CD4-positive, alpha-beta T cell treated with Interleukin-4 for 1 hour (primary cell): ENCODE results near the gene WNT9A.
"Not testable (repeated sequence)": the region's sequence is repeated elsewhere in the genome, so short reads cannot be mapped to it uniquely, and the experiment has no call there.

Source experiments
- DNase-seq, 2 donors: peaks; one replicate each; pipeline ENCODE4 v3.0.0-alpha.2; 2020 to 2022

The WNT9A gene

DNA sequence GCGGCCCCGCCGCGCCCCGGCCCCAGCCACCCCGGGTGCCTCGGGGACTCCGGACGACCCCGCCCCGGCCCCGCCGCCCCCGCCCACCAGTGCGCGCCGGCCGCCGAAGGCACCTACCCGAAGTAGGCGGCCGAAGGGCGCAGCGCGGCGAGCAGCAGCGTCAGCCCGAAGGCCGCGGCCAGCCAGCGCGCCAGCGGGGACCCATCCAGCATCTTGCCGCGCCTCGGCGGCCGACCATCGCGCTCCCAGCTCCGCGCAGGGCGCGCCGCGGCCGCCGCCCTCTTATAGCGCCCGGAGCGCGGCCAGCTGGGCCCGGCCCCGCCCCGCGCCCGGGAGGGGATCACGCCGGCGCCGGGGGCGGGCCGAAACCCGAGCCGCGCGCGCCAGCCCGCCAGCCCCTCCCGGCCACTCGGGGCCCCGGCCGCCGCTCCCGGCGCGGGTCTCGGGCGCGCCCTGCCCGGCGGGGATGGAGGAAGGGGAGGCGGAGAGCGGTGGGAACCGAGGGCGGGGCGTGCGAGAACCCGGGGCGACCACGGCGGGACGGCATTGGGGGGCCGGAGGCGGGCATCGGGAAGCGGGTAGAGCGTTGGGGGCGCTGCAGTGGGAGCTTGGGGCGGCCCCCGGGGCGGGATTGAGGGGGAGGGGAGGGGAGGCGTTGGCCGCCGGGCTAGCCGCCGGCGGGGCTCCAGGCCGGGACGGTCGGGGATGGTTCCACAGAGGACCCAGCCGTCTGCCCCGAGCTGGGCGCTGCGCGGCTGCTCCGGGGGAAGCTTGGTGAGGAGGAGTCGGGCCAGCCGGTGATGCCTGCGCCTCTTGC is at the start of gene WNT9A:
Gene WNT9A (minus strand): TSS at position 257 of the 817 bp plus-strand sequence. CDS start 45 bp downstream, at position 212.
- no peak for DNase-seq

- no peak for DNase-seq
Observed at GRCh38 chr1:227996187-227996950, 48.6 kb upstream of the WNT9A start.

DNA sequence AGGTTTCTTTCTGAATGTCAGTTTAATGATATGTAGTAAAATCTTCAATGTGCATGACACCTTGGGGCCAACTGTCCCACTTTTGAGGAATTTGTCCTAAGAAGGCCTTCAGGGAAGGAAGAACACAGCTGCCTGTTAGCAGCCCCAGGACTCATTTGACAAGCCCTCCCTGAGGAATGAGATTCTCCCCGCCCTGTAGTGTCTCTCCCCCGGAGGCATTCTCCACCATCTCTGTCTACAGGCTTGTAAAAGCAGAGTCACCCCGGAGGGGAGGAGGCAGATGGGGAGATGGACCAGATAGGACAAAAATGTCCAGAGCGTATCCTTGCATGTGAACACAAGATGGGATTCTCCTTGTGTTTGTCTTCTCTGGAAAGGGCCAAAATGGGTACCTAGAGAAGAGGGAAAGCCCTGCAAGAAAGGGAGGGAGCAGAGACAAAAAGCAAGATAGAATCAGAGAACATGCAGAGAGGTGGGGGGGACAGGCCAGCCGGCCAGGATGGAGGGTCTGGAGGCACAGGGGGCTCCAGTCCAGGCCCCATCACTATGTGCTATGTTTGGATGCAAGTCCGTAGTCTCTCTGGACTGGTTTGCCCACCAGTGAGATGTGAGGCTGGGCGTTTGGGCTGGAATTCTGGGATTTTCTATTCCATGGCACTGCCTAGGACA is 47.0 kb upstream of the WNT9A start:
- DNase-seq: no peak

DNA sequence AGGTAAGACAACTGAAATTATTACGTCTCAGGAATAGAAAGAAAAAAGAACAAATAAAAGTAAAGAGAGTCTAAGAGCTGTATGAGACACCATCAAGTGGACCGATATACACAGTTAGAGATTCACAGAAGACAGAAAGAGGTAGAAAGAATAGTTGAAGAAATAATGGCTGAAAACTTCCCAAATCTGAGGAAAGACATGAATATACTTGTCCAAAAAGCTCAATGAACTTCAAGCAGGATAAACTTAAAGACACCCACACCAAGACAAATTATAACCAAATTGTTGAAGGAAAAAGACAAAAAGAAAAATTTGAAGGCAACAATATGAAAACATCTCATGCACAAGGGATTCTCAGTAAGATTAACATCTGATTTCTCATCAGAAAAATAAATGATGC is 39.4 kb upstream of the WNT9A start:
- no peak for DNase-seq

DNA sequence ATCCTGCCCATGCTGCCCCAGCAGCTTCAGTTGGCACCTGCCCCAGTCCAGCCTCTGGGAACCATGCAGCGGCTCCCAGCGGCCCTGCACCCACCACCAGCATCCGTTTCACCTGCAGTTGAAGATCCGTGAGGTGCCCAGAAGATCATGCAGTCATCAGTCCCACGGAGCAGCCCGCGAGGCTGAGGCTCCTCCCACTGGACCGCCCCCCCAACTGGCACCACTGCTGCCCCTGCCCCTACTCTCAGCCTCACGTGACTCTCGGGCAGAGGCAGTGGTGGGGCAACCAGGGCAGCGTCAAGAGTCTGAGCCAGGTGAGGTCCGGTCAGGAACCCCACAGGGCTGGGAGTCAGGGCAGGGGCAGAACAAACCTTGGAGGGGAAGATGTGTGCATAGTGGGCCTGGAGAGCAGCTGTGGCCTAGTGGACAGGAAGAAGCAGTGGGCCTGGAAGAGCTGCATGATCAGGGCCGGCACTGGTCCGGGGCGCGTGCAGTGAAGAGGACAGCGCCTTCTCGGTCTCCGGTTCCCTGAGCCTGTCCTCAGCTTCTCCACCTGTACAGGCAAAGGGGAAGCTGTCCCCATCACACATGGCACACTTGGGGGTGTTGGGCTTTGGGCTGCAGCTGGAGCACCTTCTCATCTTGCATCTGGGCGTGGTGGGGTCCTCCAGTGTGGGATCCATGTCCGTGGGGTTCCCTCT is 28.0 kb upstream of the WNT9A start:
- not testable (repeated sequence) for DNase-seq

DNA sequence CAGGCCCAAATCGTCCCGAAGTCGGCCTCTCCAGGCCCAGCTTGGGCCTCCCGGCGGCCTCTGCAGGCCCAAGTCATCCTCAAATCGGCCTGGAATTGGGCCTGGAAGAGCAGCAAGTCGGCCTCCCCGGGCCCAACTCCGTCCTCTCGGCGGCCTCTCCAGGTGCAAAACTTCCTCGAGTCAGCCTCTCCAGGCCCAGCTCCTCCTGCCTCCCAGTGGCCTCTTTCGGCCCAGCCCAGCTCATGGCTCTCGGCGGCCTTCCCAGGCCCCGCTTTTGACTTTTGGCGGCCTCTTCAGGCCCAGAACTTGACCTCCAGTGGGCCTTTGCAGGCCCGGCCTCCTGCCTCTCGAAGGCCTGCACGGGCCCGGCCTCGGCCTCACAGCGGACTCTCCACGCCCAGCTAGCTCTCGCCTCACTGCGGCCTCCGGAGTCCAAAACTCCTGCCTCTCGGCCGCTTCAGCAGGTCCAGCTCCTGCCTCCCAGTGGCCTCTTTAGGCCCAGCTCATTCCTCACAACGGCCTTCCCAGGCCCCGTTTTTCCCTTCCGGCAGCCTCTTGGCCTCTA is 26.1 kb upstream of the WNT9A start:
- not testable (repeated sequence) for DNase-seq

GRCh38 chr1:227972843-227973374 is 25.2 kb upstream of the WNT9A start:
- DNase-seq: not testable (repeated sequence)

GRCh38 chr1:227972283-227972679 is 24.5 kb upstream of the WNT9A start:
- DNase-seq: not testable (repeated sequence)

DNA sequence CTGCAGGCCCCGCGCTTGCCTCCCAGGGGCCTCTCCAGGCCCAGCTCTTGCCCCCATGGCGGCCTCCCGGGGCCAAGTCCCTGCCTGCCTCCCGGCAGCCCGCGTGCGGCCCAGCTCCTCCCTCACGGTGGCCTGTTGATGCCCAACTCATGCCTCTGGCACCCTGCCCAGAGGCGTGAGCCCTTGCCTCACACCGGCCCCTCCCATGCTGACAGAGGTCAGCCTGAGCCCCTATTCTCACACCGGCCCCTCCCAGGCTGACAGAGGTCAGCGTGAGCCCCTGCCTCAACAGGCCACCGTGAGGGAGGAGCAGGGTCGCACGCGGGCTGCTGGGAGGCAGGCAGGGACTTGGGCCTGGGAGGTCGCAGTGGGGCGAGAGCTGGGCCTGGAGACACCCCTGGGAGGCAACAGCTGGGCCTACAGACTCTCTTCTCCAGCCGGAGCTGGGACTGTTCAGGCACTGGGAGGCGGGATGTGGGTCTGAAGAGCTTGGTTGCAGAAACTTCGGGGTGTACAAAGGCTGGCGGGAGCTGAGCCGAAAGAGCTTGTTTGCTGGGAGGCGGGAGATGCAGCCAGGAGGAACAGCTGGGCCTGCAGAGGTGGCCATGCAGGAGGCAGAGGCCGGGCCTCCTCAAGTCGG is 24.0 kb upstream of the WNT9A start:
- DNase-seq: not testable (repeated sequence)

- not testable (repeated sequence) for DNase-seq
Observed at GRCh38 chr1:227971216-227971615, 23.5 kb upstream of the WNT9A start.

DNA sequence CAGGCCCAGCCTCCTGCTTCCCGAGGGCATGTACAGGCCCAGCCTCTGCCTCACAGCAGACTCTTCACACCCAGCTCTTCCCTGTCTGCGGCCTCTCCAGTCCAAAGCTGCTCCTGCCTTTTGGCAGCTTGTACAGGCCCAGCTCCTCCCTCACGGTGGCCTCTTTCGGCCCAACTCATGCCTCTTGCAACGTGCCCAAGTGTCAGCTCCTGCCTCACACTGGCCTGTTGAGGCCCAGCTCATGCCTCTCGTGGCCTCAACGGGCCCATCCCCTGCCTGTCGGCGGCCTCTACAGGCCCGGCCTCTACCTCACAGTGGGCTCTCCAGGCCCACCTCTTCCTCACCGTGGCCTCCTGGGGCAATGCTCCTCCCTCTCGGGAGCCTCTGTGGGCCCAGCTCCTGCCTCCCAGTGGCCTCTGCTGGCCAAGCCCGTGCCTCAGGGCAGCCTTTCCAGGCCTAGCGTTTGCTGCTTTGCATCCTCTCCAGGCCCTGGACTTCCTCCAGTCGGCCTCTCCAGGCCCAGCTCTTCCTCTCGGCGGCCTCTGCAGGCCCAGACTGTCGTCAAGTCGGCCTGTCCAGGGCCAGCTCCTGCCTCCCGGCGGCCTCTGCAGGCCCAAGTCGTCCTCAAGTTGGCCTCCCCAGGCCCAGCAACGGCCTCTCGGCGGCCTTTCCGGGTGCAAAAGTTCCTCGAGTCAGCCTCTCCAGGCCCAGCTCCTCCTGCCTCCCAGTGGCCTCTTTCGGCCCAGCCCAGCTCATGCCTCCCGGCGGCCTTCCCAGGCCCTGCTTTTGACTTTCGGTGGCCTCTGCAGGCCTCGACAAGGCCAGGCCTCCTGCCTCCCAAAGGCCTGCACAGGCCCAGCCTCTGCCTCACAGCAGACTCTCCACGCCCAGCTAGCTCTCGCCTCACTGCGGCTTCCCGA is 22.6 kb upstream of the WNT9A start:
- not testable (repeated sequence) for DNase-seq

- not testable (repeated sequence) for DNase-seq
Observed at GRCh38 chr1:227967815-227968214, 20.1 kb upstream of the WNT9A start.

- not testable (repeated sequence) for DNase-seq
Observed at GRCh38 chr1:227966733-227967132, 19.0 kb upstream of the WNT9A start.

- no peak for DNase-seq
Observed at GRCh38 chr1:227961651-227962466, 14.1 kb upstream of the WNT9A start.

DNA sequence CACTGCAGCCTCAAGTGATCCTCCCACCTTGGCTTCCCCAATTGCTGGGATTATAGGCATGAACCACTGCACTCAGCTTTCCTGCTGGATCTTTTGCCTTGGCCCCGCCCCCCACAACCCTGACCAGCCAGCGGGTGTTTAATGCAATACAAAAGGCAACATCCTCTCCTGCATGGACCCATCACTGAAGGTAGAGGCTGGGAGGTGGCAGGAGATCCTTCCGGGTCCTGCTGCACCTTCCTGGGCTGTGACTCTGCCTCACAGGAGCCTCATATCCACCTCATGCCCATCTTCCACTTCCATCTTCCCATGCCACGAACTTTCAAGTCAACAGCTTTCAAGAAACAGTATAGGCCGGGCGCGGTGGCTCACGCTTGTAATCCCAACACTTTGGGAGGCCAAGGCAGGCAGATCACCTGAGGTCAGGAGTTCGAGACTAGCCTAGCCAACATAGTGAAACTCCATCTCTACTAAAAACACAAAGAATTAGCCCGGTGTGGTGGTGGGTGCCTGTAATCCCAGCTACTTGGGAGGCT is 11.7 kb upstream of the WNT9A start:
- no peak for DNase-seq

DNA sequence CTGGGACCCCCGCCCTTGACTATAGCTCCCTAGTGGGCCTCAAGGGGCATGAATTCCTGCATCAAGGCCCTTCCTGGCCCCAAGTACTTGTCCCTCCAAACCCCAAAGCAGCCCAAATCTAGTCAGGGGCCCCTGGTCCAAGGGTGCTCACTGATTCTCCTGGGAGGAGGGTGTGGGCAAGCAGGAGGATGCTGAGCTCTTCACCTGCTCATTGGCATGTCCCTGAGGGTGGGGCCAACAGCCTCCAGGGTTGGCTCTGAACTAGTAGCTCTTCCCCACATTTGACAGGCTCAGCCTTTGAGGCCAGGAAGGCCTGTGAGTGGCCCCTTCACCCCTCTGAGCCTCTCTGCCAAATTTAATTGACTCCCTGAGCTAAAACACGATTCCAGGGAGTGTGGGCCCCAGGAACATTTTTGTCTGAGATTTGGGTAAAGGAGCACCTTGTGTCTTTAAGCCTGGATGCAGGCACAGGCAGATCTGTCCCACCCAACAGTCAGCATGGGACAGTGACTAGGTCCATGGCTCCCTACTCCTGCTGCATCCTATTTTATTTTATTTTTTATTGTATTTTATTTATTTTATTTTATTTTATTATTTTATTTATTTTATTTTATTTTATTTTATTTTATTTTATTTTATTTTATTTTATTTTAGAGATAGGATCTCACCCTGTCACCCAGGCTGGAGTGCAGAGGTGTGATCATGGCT is 11.0 kb upstream of the WNT9A start:
- no peak for DNase-seq

DNA sequence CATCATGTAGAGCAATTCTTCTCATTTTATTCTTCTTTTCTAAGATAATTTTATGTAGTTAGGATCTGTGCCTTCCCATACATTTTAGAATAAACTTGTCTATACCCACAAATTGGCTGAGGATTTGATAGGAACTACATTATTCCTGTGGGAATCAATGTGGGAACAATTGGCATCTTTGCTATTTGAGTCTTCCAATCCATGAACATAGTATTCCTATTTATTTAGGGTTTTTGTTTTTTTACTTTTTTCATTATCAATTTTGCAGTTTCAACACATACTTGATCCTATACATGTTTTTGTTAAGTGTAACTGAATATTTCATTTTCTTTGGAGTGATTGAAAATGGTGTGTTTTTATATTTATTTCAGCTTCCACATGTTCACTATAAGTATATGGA is 8.1 kb upstream of the WNT9A start:
- DNase-seq: no peak

DNA sequence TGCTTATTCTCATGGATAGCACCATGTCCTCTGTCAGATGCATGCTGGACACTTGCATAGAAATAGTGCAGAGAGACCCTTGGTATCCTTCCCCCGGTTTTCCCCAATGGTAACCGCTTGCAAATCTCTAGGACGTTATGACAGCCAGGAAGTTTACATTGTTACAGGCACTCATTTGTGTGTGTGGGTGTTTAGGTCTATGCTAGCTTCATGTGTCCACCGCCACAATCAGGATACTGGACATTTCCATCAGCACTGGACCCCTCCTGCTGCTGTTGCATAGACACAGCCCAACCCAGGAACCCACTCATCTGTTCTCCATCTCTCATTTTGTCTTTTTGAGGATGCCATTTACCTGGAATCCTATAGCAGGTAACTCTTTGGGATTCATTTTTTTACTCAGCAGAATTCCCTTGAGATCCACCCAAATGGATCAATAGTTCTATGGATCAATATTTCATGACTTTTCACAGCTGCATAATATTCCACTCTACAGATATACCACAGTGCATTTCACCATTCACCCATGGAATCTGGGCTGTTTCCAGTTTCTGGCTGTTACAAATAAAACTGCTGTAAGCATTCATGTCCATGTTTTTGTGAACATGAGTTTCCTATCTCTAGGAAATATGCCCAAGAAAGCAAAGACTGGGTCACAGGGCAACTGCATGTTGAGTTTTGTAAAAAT is 6.6 kb upstream of the WNT9A start:
- DNase-seq: no peak
